GM12874 (cell line): ENCODE measurements around the gene GDPGP1.

Source experiments
- TF ChIP-seq, protein P1 (sequence below): IDR thresholded peaks from 2 replicates; pipeline ENCODE4 v1.5.1; 2011; ENCODE audit warnings: low read depth, mild to moderate bottlenecking, control low read depth, low read length, moderate library complexity; ENCODE audit not compliant: insufficient read depth

GDPGP1 gene

DNA sequence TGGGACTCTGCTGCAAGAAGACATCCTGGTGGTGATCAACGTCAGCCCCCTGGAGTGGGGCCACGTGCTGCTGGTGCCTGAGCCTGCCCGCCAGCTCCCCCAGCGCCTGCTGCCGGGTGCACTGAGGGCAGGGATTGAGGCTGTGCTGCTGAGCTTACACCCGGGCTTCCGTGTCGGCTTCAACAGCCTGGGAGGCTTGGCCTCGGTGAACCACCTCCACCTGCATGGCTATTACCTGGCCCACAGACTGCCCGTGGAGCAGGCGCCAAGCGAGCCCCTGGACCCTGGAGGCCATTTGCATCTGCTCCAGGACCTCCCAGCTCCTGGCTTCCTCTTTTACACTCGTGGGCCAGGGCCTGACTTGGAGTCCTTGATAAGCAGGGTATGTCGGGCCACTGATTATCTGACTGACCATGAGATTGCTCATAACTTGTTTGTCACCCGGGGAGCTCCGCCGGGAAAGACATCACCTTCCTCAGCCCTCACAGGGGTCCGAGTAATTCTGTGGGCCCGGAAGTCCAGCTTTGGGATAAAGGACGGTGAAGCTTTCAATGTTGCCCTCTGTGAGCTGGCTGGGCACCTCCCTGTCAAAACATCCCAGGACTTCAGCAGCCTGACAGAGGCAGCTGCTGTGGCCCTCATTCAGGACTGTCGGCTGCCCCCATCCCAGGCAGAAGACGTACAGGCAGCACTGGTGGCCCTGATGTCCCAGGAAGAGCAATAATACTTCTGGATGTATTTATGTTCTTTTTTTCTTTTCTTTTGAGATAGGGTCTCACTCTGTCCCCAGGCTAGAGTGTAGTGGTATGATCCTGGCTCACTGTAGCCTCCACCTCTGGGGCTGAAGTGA lies 7.6 kb downstream of the GDPGP1 start:
- TF ChIP-seq, protein P1, sequence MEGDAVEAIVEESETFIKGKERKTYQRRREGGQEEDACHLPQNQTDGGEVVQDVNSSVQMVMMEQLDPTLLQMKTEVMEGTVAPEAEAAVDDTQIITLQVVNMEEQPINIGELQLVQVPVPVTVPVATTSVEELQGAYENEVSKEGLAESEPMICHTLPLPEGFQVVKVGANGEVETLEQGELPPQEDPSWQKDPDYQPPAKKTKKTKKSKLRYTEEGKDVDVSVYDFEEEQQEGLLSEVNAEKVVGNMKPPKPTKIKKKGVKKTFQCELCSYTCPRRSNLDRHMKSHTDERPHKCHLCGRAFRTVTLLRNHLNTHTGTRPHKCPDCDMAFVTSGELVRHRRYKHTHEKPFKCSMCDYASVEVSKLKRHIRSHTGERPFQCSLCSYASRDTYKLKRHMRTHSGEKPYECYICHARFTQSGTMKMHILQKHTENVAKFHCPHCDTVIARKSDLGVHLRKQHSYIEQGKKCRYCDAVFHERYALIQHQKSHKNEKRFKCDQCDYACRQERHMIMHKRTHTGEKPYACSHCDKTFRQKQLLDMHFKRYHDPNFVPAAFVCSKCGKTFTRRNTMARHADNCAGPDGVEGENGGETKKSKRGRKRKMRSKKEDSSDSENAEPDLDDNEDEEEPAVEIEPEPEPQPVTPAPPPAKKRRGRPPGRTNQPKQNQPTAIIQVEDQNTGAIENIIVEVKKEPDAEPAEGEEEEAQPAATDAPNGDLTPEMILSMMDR, result no peak

GRCh38 chr15:90243943-90244639 lies 10.1 kb downstream of the GDPGP1 start:
- TF ChIP-seq, protein P1, result no peak

- TF ChIP-seq, protein P1, result no peak
These were observed 14.8 kb downstream of the GDPGP1 start for GRCh38 chr15:90248789-90249202.

GRCh38 chr15:90249203-90249863 lies 15.3 kb downstream of the GDPGP1 start, which contains the start of gene TTLL13:
TSS of gene TTLL13 (plus strand) at chr15:90249556. CDS start at chr15:90250631, 1,075 bp downstream.
- TF ChIP-seq, protein P1, result no peak

DNA sequence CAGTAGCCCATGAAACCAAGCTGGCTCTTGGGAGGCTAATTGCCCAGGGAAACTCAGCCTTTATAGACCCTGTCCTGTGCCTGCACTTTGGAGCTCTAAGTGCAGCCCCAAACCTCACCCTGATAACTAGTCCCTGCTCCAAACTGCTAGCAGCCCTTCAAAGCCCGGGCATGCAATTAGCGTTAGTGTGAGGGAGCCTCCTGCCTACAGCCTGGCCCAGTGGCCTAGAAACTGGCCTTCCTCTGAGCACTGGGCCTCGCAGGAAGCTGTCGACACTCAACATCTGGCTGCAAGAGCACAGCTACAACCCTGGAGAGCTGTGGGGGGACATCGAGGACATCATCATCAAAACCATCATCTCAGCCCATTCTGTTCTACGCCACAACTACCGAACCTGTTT lies 23.8 kb downstream of the GDPGP1 start:
- TF ChIP-seq, protein P1, result no peak

- TF ChIP-seq, protein P1, result no peak
These were observed 25.5 kb downstream of the GDPGP1 start for GRCh38 chr15:90259524-90259923.

DNA sequence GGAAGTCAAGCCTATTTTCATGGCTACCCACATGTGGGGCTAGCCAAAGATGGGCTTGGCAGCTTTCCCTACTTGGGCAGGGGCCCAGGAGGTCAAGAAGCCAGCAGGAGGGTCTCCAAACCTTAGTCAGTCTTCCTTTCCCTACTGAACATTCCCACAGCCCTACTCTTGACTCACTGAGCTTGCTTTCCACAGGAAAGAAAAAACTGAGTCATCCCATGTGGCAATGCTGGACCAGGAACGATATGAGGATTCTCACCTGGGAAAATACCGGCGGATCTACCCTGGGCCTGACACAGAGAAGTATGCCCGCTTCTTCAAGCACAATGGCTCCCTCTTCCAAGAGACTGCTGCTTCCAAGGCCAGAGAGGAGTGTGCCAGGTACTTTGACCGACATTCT lies 27.8 kb downstream of the GDPGP1 start:
- TF ChIP-seq, protein P1, result no peak
